Activated T-cell treated with anti-CD3 and anti-CD28 coated beads, Interleukin-2, amount 50 U/mL, for 4 hours (primary cell): ENCODE results near the gene ATRNL1. TPM values are rescaled to one million over a fixed set of nuclear protein-coding genes. Genes with fewer than 3 reads are reported as not detected.

Experiments
- ATAC-seq, 2 donors: fragments of 200-7000 bp; cut with Tn5 transposase; one replicate each; pipeline ENCODE4 v1.10.0; 2021
- DNase-seq: peaks from one replicate; pipeline ENCODE4 v3.0.0-alpha.2; 2020
- H3K27me3 Mint-ChIP-seq: one replicate; pipeline ENCODE4 v1.8.0; 2021; ENCODE audit warnings: low read depth, mixed read lengths
- H3K36me3 Mint-ChIP-seq: one replicate; pipeline ENCODE4 v1.8.0; 2022; ENCODE audit warnings: mixed read lengths; ENCODE audit not compliant: insufficient read depth
- H3K4me1 Mint-ChIP-seq: one replicate; pipeline ENCODE4 v1.8.0; 2021; ENCODE audit warnings: low read depth, mixed read lengths
- H3K4me3 Mint-ChIP-seq: one replicate; pipeline ENCODE4 v1.8.0; 2021; ENCODE audit warnings: mild to moderate bottlenecking, moderate library complexity, mixed read lengths
- H3K9me3 Mint-ChIP-seq: one replicate; pipeline ENCODE4 v1.8.0; 2021; ENCODE audit warnings: mixed read lengths
- total RNA-seq, 3 donors: library from RNA; stranded (reverse); gene quantifications; one replicate each; pipeline ENCODE4 v1.2.1, GENCODE V29; 2021

ATRNL1 gene
- under 1 TPM in 2 of 3 donors, not detected in 1; 0.11 to 0.16 TPM for total RNA-seq

- Mint-ChIP-seq H3K36me3 (no peaks in the 10 kb centered on the region), H3K9me3 (no peaks in the 10 kb centered on the region), H3K27me3 (peaks cover 54% of the 10 kb centered on the region), H3K4me1 (peaks cover 13% of the 10 kb centered on the region), H3K4me3 (peak within 1 kb of the TSS; percentile 68)
- DNase-seq (no peak), ATAC-seq (peak; percentile 65 to 71)
Observed at GRCh38 chr10:115093286-115093775, at the start of gene ATRNL1. TSS of gene ATRNL1 (plus strand) at chr10:115093365. CDS start at chr10:115093751, 386 bp downstream.

GRCh38 chr10:115043719-115044118 is 49.4 kb upstream of the ATRNL1 start:
- Mint-ChIP-seq H3K36me3 (no peaks in the 10 kb centered on the region), H3K9me3 (no peaks in the 10 kb centered on the region), H3K4me3 (no peak overlapping the region), H3K4me1 (no peaks in the 10 kb centered on the region), H3K27me3 (peaks cover 7% of the 10 kb centered on the region)
- ATAC-seq (no peak), DNase-seq (no peak)

GRCh38 chr10:115044891-115045290 is 48.3 kb upstream of the ATRNL1 start:
- ATAC-seq: no peak
- DNase-seq: no peak
- Mint-ChIP-seq H3K36me3 (no peaks in the 10 kb centered on the region), H3K27me3 (peaks cover 3% of the 10 kb centered on the region), H3K4me1 (no peaks in the 10 kb centered on the region), H3K9me3 (no peaks in the 10 kb centered on the region), H3K4me3 (no peak overlapping the region)

- Mint-ChIP-seq H3K4me1 (no peaks in the 10 kb centered on the region), H3K4me3 (no peak overlapping the region), H3K27me3 (peaks cover 3% of the 10 kb centered on the region), H3K9me3 (no peaks in the 10 kb centered on the region), H3K36me3 (no peaks in the 10 kb centered on the region)
- DNase-seq: no peak
- ATAC-seq: no peak
Observed at GRCh38 chr10:115045499-115045898, 47.7 kb upstream of the ATRNL1 start.

- no peaks in the 10 kb centered on the region for H3K36me3 Mint-ChIP-seq
- H3K4me3 Mint-ChIP-seq: no peak overlapping the region
- H3K9me3 Mint-ChIP-seq: no peaks in the 10 kb centered on the region
Observed at GRCh38 chr10:115046686-115047236, 46.4 kb upstream of the ATRNL1 start.

GRCh38 chr10:115047705-115048104 is 45.5 kb upstream of the ATRNL1 start:
- no peaks in the 10 kb centered on the region for H3K9me3 Mint-ChIP-seq
- no peak overlapping the region for H3K4me3 Mint-ChIP-seq
- no peak for ATAC-seq
- H3K36me3 Mint-ChIP-seq: no peaks in the 10 kb centered on the region
- DNase-seq: no peak
- no peaks in the 10 kb centered on the region for H3K4me1 Mint-ChIP-seq
- H3K27me3 Mint-ChIP-seq: peaks cover 3% of the 10 kb centered on the region

More at GRCh38 chr10:115046686-115047236, 46.4 kb upstream of the ATRNL1 start:
- Mint-ChIP-seq H3K27me3 (peaks cover 3% of the 10 kb centered on the region), H3K4me1 (no peaks in the 10 kb centered on the region)
- no peak for DNase-seq
- no peak for ATAC-seq

- Mint-ChIP-seq H3K9me3 (no peaks in the 10 kb centered on the region), H3K4me1 (no peaks in the 10 kb centered on the region), H3K4me3 (no peak overlapping the region), H3K27me3 (peaks cover 3% of the 10 kb centered on the region), H3K36me3 (no peaks in the 10 kb centered on the region)
- ATAC-seq: no peak
- no peak for DNase-seq
Observed at GRCh38 chr10:115049318-115049717, 43.8 kb upstream of the ATRNL1 start.

GRCh38 chr10:115049960-115050359 is 43.2 kb upstream of the ATRNL1 start:
- Mint-ChIP-seq H3K36me3 (no peaks in the 10 kb centered on the region), H3K4me1 (no peaks in the 10 kb centered on the region), H3K27me3 (peaks cover 3% of the 10 kb centered on the region), H3K4me3 (no peak overlapping the region), H3K9me3 (no peaks in the 10 kb centered on the region)
- DNase-seq (no peak), ATAC-seq (no peak)

- Mint-ChIP-seq H3K4me3 (no peak overlapping the region), H3K36me3 (no peaks in the 10 kb centered on the region), H3K27me3 (peaks cover 3% of the 10 kb centered on the region), H3K9me3 (no peaks in the 10 kb centered on the region), H3K4me1 (no peaks in the 10 kb centered on the region)
- DNase-seq (no peak), ATAC-seq (no peak)
Observed at GRCh38 chr10:115050375-115051010, 42.7 kb upstream of the ATRNL1 start.

- Mint-ChIP-seq H3K4me1 (no peaks in the 10 kb centered on the region), H3K27me3 (peaks cover 3% of the 10 kb centered on the region), H3K9me3 (no peaks in the 10 kb centered on the region), H3K4me3 (no peak overlapping the region), H3K36me3 (no peaks in the 10 kb centered on the region)
- DNase-seq (no peak), ATAC-seq (no peak)
Observed at GRCh38 chr10:115051216-115051615, 41.9 kb upstream of the ATRNL1 start.

GRCh38 chr10:115052226-115052625 is 40.9 kb upstream of the ATRNL1 start:
- DNase-seq: no peak
- no peak for ATAC-seq
- Mint-ChIP-seq H3K9me3 (no peaks in the 10 kb centered on the region), H3K4me3 (no peak overlapping the region), H3K36me3 (no peaks in the 10 kb centered on the region), H3K27me3 (peaks cover 1% of the 10 kb centered on the region), H3K4me1 (no peaks in the 10 kb centered on the region)

- Mint-ChIP-seq H3K4me3 (no peak overlapping the region), H3K9me3 (no peaks in the 10 kb centered on the region), H3K36me3 (no peaks in the 10 kb centered on the region), H3K27me3 (no peaks in the 10 kb centered on the region), H3K4me1 (no peaks in the 10 kb centered on the region)
- ATAC-seq (no peak), DNase-seq (no peak)
Observed at GRCh38 chr10:115052728-115053127, 40.4 kb upstream of the ATRNL1 start.

- DNase-seq: no peak
- Mint-ChIP-seq H3K27me3 (peaks cover 3% of the 10 kb centered on the region), H3K4me3 (no peak overlapping the region), H3K36me3 (no peaks in the 10 kb centered on the region), H3K9me3 (no peaks in the 10 kb centered on the region), H3K4me1 (no peaks in the 10 kb centered on the region)
- no peak for ATAC-seq
Observed at GRCh38 chr10:115056186-115056585, 37.0 kb upstream of the ATRNL1 start.

- no peak overlapping the region for H3K4me3 Mint-ChIP-seq
- ATAC-seq: no peak
- H3K4me1 Mint-ChIP-seq: no peaks in the 10 kb centered on the region
- no peak for DNase-seq
- no peaks in the 10 kb centered on the region for H3K36me3 Mint-ChIP-seq
- peaks cover 7% of the 10 kb centered on the region for H3K27me3 Mint-ChIP-seq
- no peaks in the 10 kb centered on the region for H3K9me3 Mint-ChIP-seq
Observed at GRCh38 chr10:115059301-115059898, 33.8 kb upstream of the ATRNL1 start.
